Aorta (tissue), 5 donors: ENCODE measurements around the gene FDX2. TPM values are rescaled to one million over a fixed set of nuclear protein-coding genes. Genes with fewer than 3 reads are reported as not detected.

Experiments used
- ATAC-seq: fragments of 200-7000 bp; cut with Tn5 transposase; one replicate; pipeline ENCODE4 v1.9.1; 2022; ENCODE audit warnings: moderate library complexity; ENCODE audit not compliant: low FRiP score
- DNase-seq, 2 donors: peaks; one replicate each; pipeline ENCODE4 v3.0.0-alpha.2; 2020
- H3K27ac ChIP-seq, 2 donors: one replicate each; pipeline ENCODE4 v1.5.1; 2013; ENCODE audit warnings: low read length in 2 of 2, mild to moderate bottlenecking in 2 of 2, moderate library complexity in 2 of 2, control low read depth in 1 of 2, inconsistent platforms in 1 of 2, low read depth in 1 of 2
- H3K27me3 ChIP-seq, 2 donors: one replicate each; pipeline ENCODE4 v1.6.1; 2013; ENCODE audit warnings: control low read depth in 1 of 2, low read length in 1 of 2, mild to moderate bottlenecking in 1 of 2, moderate library complexity in 1 of 2; ENCODE audit not compliant: insufficient read depth in 2 of 2, control insufficient read depth in 1 of 2
- H3K36me3 ChIP-seq, 2 donors: one replicate each; pipeline ENCODE4 v1.6.1; 2013; ENCODE audit warnings: control low read depth in 1 of 2, low read length in 1 of 2, mild to moderate bottlenecking in 1 of 2; ENCODE audit not compliant: insufficient read depth in 2 of 2, control insufficient read depth in 1 of 2
- H3K4me1 ChIP-seq, 2 donors: one replicate each; pipeline ENCODE4 v1.6.1; 2013; ENCODE audit warnings: low read length in 2 of 2, control low read depth in 1 of 2, mild to moderate bottlenecking in 1 of 2, moderate library complexity in 1 of 2; ENCODE audit not compliant: insufficient read depth in 2 of 2, control insufficient read depth in 1 of 2
- H3K4me3 ChIP-seq, 2 donors: one replicate each; pipeline ENCODE4 v1.5.1; 2013; ENCODE audit warnings: low read length in 2 of 2, control low read depth in 1 of 2, mild to moderate bottlenecking in 1 of 2
- H3K9me3 ChIP-seq: one replicate; pipeline ENCODE4 v1.6.1; 2013; ENCODE audit warnings: mild to moderate bottlenecking, low read length; ENCODE audit not compliant: control insufficient read depth
- WGBS, 2 donors: extraction: QIAGEN DNeasy Blood & Tissue Kit; methylation state at CpG; one replicate each; pipeline ENCODE4 v1.1.7; 2013; 5-methylcytosine and 5-hydroxymethylcytosine counted together
- intact Hi-C, 2 donors: fragments of 100-400 bp; cut with DNase I; formaldehyde crosslinking; loops; one replicate each; pipeline versions ENCODE4 v1.14.2 to v1.15.0; 2022
- polyA plus RNA-seq, 2 donors: library from polyadenylated mRNA; stranded (reverse); fragments of 200-250 nt; gene quantifications; one replicate each; pipeline ENCODE4 v1.2.3, GENCODE V29; 2013
- total RNA-seq, 2 donors: library from RNA; stranded (reverse); fragmentation: NEBNext Ultra II Directional; extraction: Animal tissue kit (Norgen Biotek cat#: 25700); gene quantifications; one replicate each; pipeline ENCODE4 v1.2.1, GENCODE V29; 2021
- donor health status: healthy with polysubstance abuse.
- donor health status: Bipolar disorder and iron deficiency.
- donor health status: DM: no; HTN: no; CAD: no.
- donor health status: DM: no; HTN: no; CAD: no.
- donor health status: DM: yes; HTN: yes; CAD: no.

The FDX2 gene
- total and polyA plus RNA-seq, 4 donors: 7.5 to 26.0 (median 21.6) TPM

GRCh38 chr19:10335352-10335985, 19.7 kb upstream of the FDX2 start:
- Histone ChIP-seq H3K9me3 (no peaks in the 10 kb centered on the region), H3K36me3 (no peaks in the 10 kb centered on the region), H3K4me1 (no peaks in the 10 kb centered on the region), H3K27ac (no peak overlapping the region), H3K27me3 (no peaks in the 10 kb centered on the region), H3K4me3 (no peak overlapping the region)
- ATAC-seq: no peak
- DNase-seq: peak in 1 of 2 donors; percentile 55
- intact Hi-C loops: loop anchor here in 1 of 2 donors (5.0 kb wide), 1 partner anchor 47 kb away; the partner anchor contains the start of gene TYK2
- WGBS, 2 donors: 54 to 58% methylated on average over 26 of the region's 26 CpGs

DNA sequence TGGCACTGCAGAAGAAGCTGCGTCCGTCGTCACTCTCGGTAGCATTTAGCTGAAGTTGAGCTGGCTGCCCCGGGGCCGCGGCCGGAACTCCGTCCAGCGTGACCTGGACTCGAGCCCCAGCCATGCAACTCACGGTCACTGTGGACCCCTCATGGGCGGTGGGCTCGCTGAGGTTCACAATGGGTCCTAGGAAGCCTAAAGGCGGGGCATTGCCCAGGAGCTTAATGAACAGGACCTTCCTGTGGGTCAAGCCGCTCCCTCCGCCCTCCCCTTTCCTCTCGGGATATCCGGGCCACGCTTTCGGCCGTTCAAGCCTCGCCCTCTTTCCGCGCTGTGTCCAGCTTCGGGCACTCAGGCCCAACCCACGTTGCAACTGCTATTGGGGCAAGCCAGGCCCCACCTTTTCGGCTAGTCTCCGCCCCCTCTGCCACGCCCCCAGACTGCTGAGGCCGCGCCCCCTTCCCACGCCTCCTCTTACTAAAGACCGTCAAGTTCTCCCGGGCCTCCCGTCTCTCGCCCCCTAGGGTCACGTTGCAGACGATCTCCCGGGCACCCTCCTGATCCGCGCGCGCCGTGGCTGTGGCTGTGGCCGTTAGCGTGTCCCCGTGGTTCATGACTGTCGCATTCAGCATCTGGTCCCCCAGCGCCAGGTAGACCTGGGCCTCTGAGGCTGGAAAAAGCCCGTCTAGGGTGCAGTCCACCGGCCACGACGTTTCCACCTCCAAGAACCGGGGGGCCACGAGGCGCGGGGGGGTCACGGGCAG, 19.0 kb upstream of the FDX2 start:
- WGBS, 2 donors: 9% methylated on average over 59 of the region's 59 CpGs
- DNase-seq: peak; percentile 95 to 98
- H3K27me3 ChIP-seq: no peaks in the 10 kb centered on the region
- intact Hi-C loops: loop anchor here (5.0 kb wide), 2 partner anchors 48 to 53 kb away; partner anchors contain the start of gene TYK2 (in 1 of the 2)
- H3K4me1 ChIP-seq: no peaks in the 10 kb centered on the region
- H3K27ac ChIP-seq: peak overlapping the region in 1 of 2 donors; percentile 15
- H3K4me3 ChIP-seq: peak overlapping the region in 1 of 2 donors; percentile 62
- no peaks in the 10 kb centered on the region for H3K36me3 ChIP-seq
- peak; percentile 93 for ATAC-seq
- H3K9me3 ChIP-seq: no peaks in the 10 kb centered on the region

- ATAC-seq (peak; percentile 1), DNase-seq (no peak)
- Histone ChIP-seq H3K27ac (peak overlapping the region in 1 of 2 donors; percentile 55), H3K27me3 (no peaks in the 10 kb centered on the region), H3K9me3 (no peaks in the 10 kb centered on the region), H3K36me3 (no peaks in the 10 kb centered on the region), H3K4me3 (peak overlapping the region; percentile 58 to 62), H3K4me1 (no peaks in the 10 kb centered on the region)
- intact Hi-C loops: loop anchor here in 1 of 2 donors (5.0 kb wide), 1 partner anchor 53 kb away; no protein-coding TSS in a partner anchor
- WGBS, 2 donors: 4 to 5% methylated on average over 44 of the region's 44 CpGs
Measured at GRCh38 chr19:10333758-10334587, 18.2 kb upstream of the FDX2 start.

- intact Hi-C loops: loop anchor here in 1 of 2 donors (5.0 kb wide), 1 partner anchor 54 kb away; no protein-coding TSS in a partner anchor
Measured at GRCh38 chr19:10332965-10333757, 17.3 kb upstream of the FDX2 start, which contains the start of gene RAVER1. RAVER1 (minus strand) TSS chr19:10333529; CDS start chr19:10333507, 22 bp downstream.

GRCh38 chr19:10332158-10332964, 16.5 kb upstream of the FDX2 start:
- intact Hi-C loops: loop anchor here in 1 of 2 donors (5.0 kb wide), 1 partner anchor 55 kb away; no protein-coding TSS in a partner anchor
- H3K36me3 ChIP-seq: peaks cover 0 to 6% of the 10 kb centered on the region in 2 donors
- H3K4me3 ChIP-seq: peak overlapping the region; percentile 65 to 66
- H3K4me1 ChIP-seq: no peaks in the 10 kb centered on the region
- ATAC-seq (no peak), DNase-seq (no peak)
- WGBS, 2 donors: 27 to 32% methylated on average over 18 of the region's 18 CpGs
- H3K27ac ChIP-seq: no peak overlapping the region
- no peaks in the 10 kb centered on the region for H3K27me3 ChIP-seq
- no peaks in the 10 kb centered on the region for H3K9me3 ChIP-seq

More at GRCh38 chr19:10332965-10333757, 17.3 kb upstream of the FDX2 start, which contains the start of gene RAVER1:
- H3K9me3 ChIP-seq: no peaks in the 10 kb centered on the region
- peaks cover 0 to 4% of the 10 kb centered on the region in 2 donors for H3K36me3 ChIP-seq
- peak within 1 kb of the TSS in 1 of 2 donors; percentile 81 for H3K27ac ChIP-seq
- no peaks in the 10 kb centered on the region for H3K4me1 ChIP-seq
- DNase-seq (peak; percentile 98 to 99), ATAC-seq (peak; percentile 96)
- peak within 1 kb of the TSS; percentile 65 to 66 for H3K4me3 ChIP-seq
- H3K27me3 ChIP-seq: no peaks in the 10 kb centered on the region
- 1% methylated on average over 78 to 82 of the region's 82 CpGs for whole genome bisulfite sequencing, 2 donors

GRCh38 chr19:10329555-10329954, 13.7 kb upstream of the FDX2 start:
- ATAC-seq (no peak), DNase-seq (no peak)
- peaks cover 0 to 6% of the 10 kb centered on the region in 2 donors for H3K36me3 ChIP-seq
- intact Hi-C loops: no loop called here
- no peaks in the 10 kb centered on the region for H3K4me1 ChIP-seq
- WGBS, 2 donors: 92 to 97% methylated on average over 13 of the region's 13 CpGs
- no peaks in the 10 kb centered on the region for H3K9me3 ChIP-seq
- no peak overlapping the region for H3K27ac ChIP-seq
- no peak overlapping the region for H3K4me3 ChIP-seq
- no peaks in the 10 kb centered on the region for H3K27me3 ChIP-seq

GRCh38 chr19:10328558-10329429, 13.0 kb upstream of the FDX2 start:
- H3K27me3 ChIP-seq: no peaks in the 10 kb centered on the region
- H3K4me1 ChIP-seq: no peaks in the 10 kb centered on the region
- 94 to 96% methylated on average over 41 of the region's 41 CpGs for WGBS, 2 donors
- no peak for ATAC-seq
- DNase-seq: no peak
- intact Hi-C loops: no loop called here
- H3K36me3 ChIP-seq: peaks cover 0 to 9% of the 10 kb centered on the region in 2 donors
- H3K9me3 ChIP-seq: no peaks in the 10 kb centered on the region
- no peak overlapping the region for H3K27ac ChIP-seq
- H3K4me3 ChIP-seq: no peak overlapping the region
